ENCODE results near the gene AKNA.

AKNA gene

DNA sequence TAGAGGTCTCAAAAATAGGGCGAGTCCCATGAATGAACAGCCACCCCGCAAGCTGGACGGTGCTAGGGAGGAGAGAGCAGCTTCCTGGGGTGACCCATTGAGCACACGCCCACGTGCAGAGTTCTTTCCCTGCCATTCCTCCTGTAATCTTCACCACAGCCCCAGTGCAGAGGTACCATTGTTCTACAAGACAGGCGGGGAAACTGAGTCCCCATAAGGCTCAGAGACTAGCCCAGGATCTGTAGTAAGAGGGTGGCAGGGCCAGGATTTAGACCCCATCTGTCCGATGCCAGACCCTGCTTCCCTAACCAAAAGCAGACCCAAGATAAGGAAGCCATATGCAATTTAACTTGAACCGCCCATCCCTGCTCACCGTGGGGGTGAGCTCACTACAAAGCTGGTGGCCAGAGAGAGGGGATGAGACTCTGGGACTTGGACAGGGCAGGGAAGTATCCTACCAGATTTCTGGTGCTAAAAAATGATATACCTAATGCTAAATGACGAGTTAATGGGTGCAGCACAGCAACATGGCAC, 101.6 kb downstream of the AKNA start:
- DNase-seq (ENCODE audit: low read depth), result no peak

DNA sequence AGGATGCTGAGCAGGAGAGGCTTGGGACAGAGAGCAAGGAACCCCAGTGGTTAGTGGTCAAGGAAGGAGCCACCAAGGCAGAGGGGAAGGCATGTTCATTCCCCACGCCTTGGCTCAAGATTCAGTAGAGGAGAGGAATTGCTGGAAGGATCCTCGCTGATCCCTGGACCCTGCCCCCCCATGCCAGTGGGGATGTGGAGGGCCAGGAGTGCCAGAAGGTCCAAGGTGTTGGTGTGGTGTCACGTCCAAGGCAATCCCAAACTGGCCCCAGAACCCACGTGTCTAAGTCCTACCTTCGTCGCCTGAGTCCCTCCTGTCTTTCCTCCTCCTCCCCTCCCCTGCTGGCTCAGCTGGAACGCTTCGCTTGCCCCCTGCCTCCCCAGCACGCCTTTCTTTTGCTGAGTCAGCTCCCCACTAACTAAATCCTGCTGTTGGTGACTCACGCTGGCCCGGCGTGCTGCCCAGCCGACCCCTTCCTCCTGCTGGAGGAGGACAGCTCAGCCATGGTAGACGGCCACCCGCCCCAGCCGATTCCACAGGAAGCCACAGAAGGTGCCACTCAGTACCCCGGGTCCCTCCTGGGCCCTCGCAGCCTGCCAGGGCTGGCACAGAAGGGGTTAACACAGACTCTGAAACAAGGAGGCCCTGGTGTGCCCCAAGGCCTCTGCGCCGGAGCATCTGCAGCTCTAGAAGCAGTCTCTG, 102.5 kb downstream of the AKNA start:
- no peak for DNase-seq (ENCODE audit: low read depth)

GRCh38 chr9:114284316-114285060, 103.3 kb downstream of the AKNA start:
- DNase-seq (ENCODE audit: low read depth), result no peak
